ENCODE data around the gene SNRK.

The SNRK gene

GRCh38 chr3:43372007-43372740, 85.8 kb downstream of the SNRK start:
- DNase-seq (ENCODE audit: low read depth) = no peak

GRCh38 chr3:43372809-43373559, 86.6 kb downstream of the SNRK start:
- no peak for DNase-seq (ENCODE audit: low read depth)

DNA sequence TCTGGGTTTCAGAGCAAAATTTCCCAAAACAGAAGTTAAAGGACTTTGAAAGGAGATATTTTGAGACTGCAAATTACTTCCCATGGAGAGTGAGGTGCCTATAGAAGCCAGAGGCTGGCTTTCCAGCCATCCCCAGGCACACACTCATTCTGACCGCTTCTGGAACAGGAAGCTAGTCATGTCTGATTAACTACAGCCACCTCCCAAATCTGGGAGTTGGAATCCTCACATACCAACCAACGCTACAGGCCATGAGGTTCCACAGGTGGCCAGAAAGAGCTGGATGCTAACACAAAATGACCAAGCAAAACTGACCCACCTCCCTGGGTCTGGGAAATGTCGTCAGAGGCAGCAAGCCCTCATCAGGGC, 87.2 kb downstream of the SNRK start:
- DNase-seq (ENCODE audit: low read depth) = no peak

DNA sequence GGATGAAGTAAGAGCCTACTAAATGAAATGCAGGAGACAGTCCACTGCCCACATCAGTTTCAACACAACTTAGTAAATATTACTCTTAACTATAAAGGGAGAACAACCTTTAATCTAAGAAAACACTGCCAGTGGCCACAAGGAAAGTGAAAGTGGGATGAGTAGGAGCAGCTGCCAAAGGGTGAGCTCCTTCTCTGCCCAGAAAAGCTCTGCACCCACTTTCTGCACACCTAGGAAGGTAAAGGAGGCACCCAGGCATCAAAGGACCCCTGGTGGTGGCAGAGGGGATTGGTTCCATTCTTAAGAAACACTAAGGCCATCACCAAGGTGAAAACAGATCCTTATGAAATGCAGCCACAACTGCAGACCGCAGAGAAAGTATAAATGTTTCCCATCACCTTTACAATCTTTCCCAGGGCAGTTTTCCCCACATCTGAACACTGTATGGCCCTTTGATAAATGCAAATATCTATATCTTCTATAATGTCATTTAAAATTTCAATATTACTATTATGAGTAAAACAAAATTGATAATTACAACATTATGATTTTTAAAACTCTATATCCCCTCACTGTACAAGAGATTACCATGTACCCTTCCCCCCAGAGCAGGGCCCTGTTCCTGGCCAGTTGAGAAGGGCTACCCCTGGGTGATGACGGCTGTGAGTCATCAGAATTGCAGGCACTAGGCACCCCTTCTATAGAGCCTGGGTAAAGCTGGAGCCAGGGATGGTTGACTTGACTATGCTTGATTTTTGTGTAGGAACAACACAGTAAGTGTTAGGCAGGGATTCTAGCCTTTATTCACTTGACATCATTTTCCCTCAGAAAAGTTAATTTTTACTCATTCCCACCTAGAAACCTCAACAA, 92.0 kb downstream of the SNRK start:
- peak; percentile 38 for DNase-seq (ENCODE audit: low read depth)

- peak; percentile 62 for DNase-seq (ENCODE audit: low read depth)
Observed at GRCh38 chr3:43379343-43379742, 93.0 kb downstream of the SNRK start.

- no peak for DNase-seq (ENCODE audit: low read depth)
Observed at GRCh38 chr3:43388175-43388574, 101.8 kb downstream of the SNRK start.

DNA sequence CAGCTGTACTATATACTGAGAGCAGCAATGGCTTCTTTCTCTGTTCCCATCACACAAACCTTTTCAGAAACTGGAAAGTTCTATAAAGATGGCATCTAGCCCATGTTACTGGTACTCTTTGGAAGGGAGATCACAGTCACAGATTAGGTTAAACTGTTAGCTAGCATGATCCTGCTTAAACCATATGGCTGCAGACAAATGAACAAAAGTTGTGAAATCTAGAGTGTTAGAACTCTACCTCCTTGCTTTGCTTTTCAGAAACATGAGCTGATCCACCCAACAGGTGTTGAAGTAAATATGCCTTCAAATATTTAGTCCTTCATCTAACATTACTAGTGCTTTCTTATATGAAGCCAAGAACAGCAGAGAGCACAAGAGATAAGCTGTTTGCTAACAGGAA, 102.6 kb downstream of the SNRK start:
- no peak for DNase-seq (ENCODE audit: low read depth)

DNA sequence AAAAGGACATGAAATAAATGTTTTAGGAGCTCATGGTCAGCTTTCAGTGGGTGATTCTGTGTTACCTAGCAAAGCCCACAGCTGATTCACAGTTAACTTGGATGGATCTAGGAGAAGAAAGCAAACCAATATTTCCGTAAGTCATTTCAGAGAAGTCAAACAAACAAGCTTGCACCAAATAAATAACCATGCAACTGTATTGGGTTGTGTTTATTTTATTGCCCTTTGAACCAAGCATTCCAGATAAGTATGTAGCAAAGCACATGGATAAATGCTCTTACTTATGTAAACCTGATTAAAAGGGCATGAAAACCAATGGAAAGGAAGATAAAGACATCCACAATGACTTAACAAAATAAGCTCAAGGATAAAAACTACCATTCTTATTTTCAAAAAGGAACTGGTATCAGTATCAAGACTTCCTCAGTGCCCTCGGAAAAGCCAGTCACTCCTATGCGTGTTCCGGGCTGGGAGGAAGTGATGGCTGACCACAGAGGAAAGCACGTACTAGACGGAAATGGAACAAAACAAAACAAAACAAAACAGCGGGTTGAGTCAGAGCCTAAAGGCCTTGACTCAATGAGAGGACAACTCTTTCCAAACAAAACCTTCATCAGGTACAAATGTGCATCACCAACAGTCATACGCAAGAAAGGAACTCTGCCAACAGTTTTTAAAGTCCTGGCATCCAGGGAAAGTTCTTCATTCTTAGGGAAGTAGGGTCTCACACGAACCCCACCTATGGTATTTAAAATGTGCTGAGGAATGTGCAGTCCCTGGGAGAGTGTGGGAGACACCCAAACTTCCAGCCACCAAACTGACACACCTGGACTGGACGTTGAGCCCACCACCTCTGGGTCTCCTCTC, 103.3 kb downstream of the SNRK start:
- peak; percentile 84 for DNase-seq (ENCODE audit: low read depth)

GRCh38 chr3:43390255-43390588, 103.9 kb downstream of the SNRK start:
- no peak for DNase-seq (ENCODE audit: low read depth)

DNA sequence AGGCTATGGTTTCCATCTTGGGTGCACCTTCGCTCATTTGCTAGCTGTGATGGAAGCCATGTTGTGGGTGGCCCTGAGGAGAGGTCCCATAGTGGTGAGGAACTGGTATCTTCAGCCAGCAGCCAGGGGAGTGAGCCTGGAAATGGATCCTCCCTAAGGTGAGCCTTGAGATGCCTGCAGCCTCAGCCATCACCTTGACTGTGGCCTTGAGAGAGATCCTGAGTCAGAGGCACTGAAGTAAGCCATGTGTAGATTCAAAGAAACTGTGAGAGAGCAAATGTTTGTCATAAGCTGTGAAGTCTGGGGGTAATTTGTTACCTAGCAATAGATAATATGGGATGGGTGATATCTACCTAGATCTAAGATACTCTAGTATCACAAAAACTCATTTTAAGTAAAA, 105.3 kb downstream of the SNRK start:
- DNase-seq (ENCODE audit: low read depth) = no peak

- DNase-seq (ENCODE audit: low read depth) = no peak
Observed at GRCh38 chr3:43394041-43394554, 107.8 kb downstream of the SNRK start.

- no peak for DNase-seq (ENCODE audit: low read depth)
Observed at GRCh38 chr3:43399034-43399433, 112.7 kb downstream of the SNRK start.

GRCh38 chr3:43400167-43400566, 113.8 kb downstream of the SNRK start:
- DNase-seq (ENCODE audit: low read depth) = no peak

Data from amniotic epithelial cell (primary cell).